Ishikawa (cell line): ENCODE measurements around the gene MRS2.

Experiments
- CEBPB ChIP-seq: IDR thresholded peaks from 2 replicates; pipeline ENCODE4 v1.6.1; 2012
- CREB1 ChIP-seq: IDR thresholded peaks from 2 replicates; pipeline ENCODE4 v1.6.1; 2012; ENCODE audit warnings: low read depth
- EGR1 ChIP-seq: IDR thresholded peaks from 2 replicates; pipeline ENCODE4 v1.6.1; 2012
- EP300 ChIP-seq: IDR thresholded peaks from 2 replicates; pipeline ENCODE4 v1.6.1; 2012; ENCODE audit warnings: borderline replicate concordance
- FOXM1 ChIP-seq: IDR thresholded peaks from 2 replicates; pipeline ENCODE4 v1.6.1; 2012; ENCODE audit warnings: low read depth, borderline replicate concordance
- NFIC ChIP-seq: IDR thresholded peaks from 2 replicates; pipeline ENCODE4 v1.6.1; 2012
- RAD21 ChIP-seq: IDR thresholded peaks from 2 replicates; pipeline ENCODE4 v1.6.1; 2012; ENCODE audit warnings: low read depth
- TAF1 ChIP-seq: IDR thresholded peaks from 2 replicates; pipeline ENCODE4 v1.6.1; 2012; ENCODE audit warnings: low read depth, mild to moderate bottlenecking
- TCF12 ChIP-seq: IDR thresholded peaks from 2 replicates; pipeline ENCODE4 v1.6.1; 2012; ENCODE audit warnings: low read depth
- TEAD4 ChIP-seq: IDR thresholded peaks from 2 replicates; pipeline ENCODE4 v1.6.1; 2012
- YY1 ChIP-seq: IDR thresholded peaks from 2 replicates; pipeline ENCODE4 v1.6.1; 2012; ENCODE audit warnings: low read depth
- ZBTB7A ChIP-seq: IDR thresholded peaks from 2 replicates; pipeline ENCODE4 v1.6.1; 2012; ENCODE audit warnings: low read depth
- TF ChIP-seq, protein P1 (sequence below): IDR thresholded peaks from 2 replicates; pipeline ENCODE4 v1.6.1; 2012
- TF ChIP-seq, protein P2 (sequence below): IDR thresholded peaks from 2 replicates; pipeline ENCODE4 v1.6.1; 2012; ENCODE audit warnings: low read depth, mild to moderate bottlenecking
- TF ChIP-seq, protein P3 (sequence below): IDR thresholded peaks from 2 replicates; pipeline ENCODE4 v1.6.1; 2012

Gene MRS2

DNA sequence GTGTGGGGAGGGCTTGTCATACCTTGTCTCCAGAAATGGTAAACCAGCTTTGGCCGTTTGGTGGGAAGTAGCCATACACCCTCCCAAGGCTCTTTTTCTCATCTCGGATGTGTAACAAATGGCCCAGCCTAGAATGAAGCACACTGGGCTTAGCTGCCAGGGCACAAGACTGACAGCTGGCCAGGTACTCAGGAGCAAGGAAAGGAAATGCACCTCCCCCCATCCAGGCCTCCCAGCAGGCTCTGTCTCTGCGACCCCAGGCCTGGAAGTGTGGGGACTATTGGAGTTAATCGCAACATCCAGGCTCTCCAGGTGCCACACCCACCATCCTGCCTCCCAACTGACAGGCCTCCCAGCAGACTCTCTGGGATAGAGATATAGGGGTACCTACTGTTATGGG, 43.0 kb downstream of the MRS2 start:
- TF ChIP-seq ZBTB7A (no peak), EGR1 (no peak), RAD21 (no peak), EP300 (no peak), TEAD4 (no peak), CEBPB (no peak), NFIC (no peak), FOXM1 (no peak), TCF12 (no peak), TAF1 (no peak), CREB1 (no peak), YY1 (no peak)
- TF ChIP-seq, protein P1, sequence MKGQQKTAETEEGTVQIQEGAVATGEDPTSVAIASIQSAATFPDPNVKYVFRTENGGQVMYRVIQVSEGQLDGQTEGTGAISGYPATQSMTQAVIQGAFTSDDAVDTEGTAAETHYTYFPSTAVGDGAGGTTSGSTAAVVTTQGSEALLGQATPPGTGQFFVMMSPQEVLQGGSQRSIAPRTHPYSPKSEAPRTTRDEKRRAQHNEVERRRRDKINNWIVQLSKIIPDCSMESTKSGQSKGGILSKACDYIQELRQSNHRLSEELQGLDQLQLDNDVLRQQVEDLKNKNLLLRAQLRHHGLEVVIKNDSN: no peak
- TF ChIP-seq, protein P2, sequence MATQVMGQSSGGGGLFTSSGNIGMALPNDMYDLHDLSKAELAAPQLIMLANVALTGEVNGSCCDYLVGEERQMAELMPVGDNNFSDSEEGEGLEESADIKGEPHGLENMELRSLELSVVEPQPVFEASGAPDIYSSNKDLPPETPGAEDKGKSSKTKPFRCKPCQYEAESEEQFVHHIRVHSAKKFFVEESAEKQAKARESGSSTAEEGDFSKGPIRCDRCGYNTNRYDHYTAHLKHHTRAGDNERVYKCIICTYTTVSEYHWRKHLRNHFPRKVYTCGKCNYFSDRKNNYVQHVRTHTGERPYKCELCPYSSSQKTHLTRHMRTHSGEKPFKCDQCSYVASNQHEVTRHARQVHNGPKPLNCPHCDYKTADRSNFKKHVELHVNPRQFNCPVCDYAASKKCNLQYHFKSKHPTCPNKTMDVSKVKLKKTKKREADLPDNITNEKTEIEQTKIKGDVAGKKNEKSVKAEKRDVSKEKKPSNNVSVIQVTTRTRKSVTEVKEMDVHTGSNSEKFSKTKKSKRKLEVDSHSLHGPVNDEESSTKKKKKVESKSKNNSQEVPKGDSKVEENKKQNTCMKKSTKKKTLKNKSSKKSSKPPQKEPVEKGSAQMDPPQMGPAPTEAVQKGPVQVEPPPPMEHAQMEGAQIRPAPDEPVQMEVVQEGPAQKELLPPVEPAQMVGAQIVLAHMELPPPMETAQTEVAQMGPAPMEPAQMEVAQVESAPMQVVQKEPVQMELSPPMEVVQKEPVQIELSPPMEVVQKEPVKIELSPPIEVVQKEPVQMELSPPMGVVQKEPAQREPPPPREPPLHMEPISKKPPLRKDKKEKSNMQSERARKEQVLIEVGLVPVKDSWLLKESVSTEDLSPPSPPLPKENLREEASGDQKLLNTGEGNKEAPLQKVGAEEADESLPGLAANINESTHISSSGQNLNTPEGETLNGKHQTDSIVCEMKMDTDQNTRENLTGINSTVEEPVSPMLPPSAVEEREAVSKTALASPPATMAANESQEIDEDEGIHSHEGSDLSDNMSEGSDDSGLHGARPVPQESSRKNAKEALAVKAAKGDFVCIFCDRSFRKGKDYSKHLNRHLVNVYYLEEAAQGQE: no peak
- TF ChIP-seq, protein P3, sequence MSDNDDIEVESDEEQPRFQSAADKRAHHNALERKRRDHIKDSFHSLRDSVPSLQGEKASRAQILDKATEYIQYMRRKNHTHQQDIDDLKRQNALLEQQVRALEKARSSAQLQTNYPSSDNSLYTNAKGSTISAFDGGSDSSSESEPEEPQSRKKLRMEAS: no peak

DNA sequence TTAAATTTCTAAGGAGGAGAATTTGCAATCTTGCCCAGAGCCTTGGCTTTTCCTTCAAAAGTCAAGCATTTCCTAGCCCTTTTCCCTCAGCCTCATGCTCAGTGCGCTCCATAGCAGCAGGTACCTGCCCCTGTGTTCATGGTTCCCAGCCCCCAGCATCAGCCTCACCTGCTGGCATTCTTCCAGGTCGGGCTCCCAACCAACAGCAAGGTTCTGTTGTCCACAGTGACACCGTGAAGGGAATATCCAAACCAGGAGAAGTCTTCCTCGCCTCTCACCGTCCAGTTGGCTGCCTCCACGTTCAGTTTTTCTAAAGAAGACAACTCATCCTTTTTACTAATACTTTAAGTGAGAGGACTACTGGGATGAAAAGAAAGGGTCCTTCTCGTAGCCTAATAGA, 43.9 kb downstream of the MRS2 start:
- TF ChIP-seq ZBTB7A (no peak), TAF1 (no peak), NFIC (no peak), CREB1 (no peak), EGR1 (no peak), TCF12 (no peak)
- TF ChIP-seq, protein P3: no peak
- TF ChIP-seq, protein P2: no peak

DNA sequence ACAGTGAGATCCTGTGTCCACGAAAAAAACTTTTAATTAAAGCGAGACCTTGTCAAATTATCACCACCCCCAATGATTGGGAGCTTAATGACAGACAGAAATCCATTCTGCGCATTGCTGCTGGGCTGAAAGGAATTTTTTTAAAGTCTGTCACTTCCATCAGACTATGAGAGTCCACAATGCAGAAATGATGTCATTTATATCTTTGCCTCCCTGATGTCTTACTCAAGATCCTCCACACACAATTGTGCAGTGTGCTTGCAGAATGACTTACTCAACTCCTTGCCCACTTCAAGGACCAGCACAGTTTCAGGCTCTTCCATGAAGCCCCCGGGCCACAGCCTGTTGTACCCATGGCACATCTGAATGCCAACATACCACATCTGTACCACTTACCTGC, 45.7 kb downstream of the MRS2 start:
- no peak for TF ChIP-seq TAF1
- no peak for TF ChIP-seq EP300
- TF ChIP-seq, protein P2: no peak
- TF ChIP-seq FOXM1: no peak
- TF ChIP-seq CEBPB: no peak
- no peak for TF ChIP-seq EGR1
- no peak for TF ChIP-seq RAD21
- TF ChIP-seq TEAD4: no peak
- TF ChIP-seq ZBTB7A: no peak
- no peak for TF ChIP-seq CREB1
- TF ChIP-seq, protein P1: no peak
- no peak for TF ChIP-seq YY1
- TF ChIP-seq, protein P3: no peak
- no peak for TF ChIP-seq TCF12
- TF ChIP-seq NFIC: no peak

DNA sequence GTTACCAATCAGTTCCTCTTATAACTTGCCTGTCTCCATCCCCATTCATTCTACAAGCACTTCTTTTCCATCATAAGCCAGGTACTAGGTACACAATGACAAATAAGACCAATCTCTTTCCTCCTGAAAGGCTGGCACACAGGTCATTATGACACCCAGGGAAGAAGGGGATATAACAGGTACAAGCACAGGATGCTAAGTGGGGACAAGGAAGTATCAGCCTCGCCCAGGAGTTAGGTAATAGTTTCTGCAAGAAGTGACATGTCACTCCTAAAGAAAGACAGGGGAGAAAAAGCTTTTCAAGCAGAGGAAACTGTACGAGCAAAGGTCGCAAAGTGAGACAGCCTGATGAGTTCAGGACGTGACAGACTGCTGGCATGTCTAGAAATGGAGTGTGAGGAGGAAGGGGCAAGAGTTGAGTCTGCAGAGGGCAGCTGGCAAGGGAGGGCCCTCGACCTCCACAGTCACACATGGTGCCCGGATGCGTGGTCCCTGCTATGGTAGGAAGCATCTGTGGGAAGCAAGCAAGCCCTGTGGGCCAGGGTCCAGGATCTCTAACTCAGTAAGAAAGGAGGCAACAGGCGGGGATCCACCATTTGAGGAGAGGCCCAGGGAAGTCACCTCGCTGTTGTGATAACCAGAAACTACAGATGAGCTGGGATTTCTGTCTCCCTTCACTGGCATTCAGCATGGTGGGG, 46.2 kb downstream of the MRS2 start:
- TF ChIP-seq EGR1 (no peak), TCF12 (no peak), CEBPB (no peak), TAF1 (no peak)
